H1 (cell line): ENCODE results near the gene BEAN1. TPM values are rescaled to one million over a fixed set of nuclear protein-coding genes. Genes with fewer than 3 reads are reported as not detected.

Source experiments
- KDM4A ChIP-seq: IDR thresholded peaks from one replicate; pipeline ENCODE4 v1.7.1; 2012; ENCODE audit warnings: low read depth, mild to moderate bottlenecking, moderate library complexity, low read length, inconsistent platforms; ENCODE audit not compliant: severe bottlenecking
- POLR2A ChIP-seq, 2 experiments: IDR thresholded peaks; 1 replicate in 1 of 2; 2 replicates in 1 of 2; pipeline ENCODE4 v1.6.1; 2011; ENCODE audit warnings: low read depth in 2 of 2, low read length in 2 of 2, mild to moderate bottlenecking in 2 of 2; ENCODE audit errors: control extremely low read depth in 1 of 2
- RBBP5 ChIP-seq: IDR thresholded peaks from 2 replicates; pipeline ENCODE4 v1.7.1; 2012; ENCODE audit warnings: low read depth, mild to moderate bottlenecking, inconsistent platforms, low read length, moderate library complexity, borderline replicate concordance
- RFX5 ChIP-seq: IDR thresholded peaks from 2 replicates; pipeline ENCODE4 v1.6.1; 2011; ENCODE audit warnings: low read depth, low read length, improper control_type of control experiment, borderline replicate concordance
- SUZ12 ChIP-seq: fragments of 200-600 bp; sonication (generic); IDR thresholded peaks from 2 replicates; pipeline ENCODE4 v1.6.1; 2012; ENCODE audit warnings: mild to moderate bottlenecking, inconsistent platforms, low read length, moderate library complexity, mixed read lengths
- polyA plus RNA-seq, 7 experiments: library from polyadenylated mRNA; depleted of rRNA in 3 of 7; stranded (reverse) in 5 of 7; unstranded in 2 of 7; fragments of >200 nt in 5 of 7; fragments of 200-250 nt in 2 of 7; gene quantifications; 1 replicate in 5 of 7; 2 replicates in 1 of 7; 4 replicates in 1 of 7; pipeline versions ENCODE4 v1.2.1 to v1.2.3, GENCODE V29; 2011 to 2013; ENCODE audit warnings: missing spikeins in 2 of 7, mixed read lengths in 2 of 7
- total RNA-seq: library from RNA; stranded (reverse); fragmentation: NEBNext Ultra II Directional; extraction: Animal tissue kit (Norgen Biotek cat#: 25700); gene quantifications from 2 replicates; pipeline ENCODE4 v1.2.1, GENCODE V29; 2021
- TF ChIP-seq, protein P1 (sequence below): IDR thresholded peaks from 2 replicates; pipeline ENCODE4 v1.6.1; 2012; ENCODE audit warnings: inconsistent platforms

The BEAN1 gene
- total and polyA plus RNA-seq, 2 of the 8 experiments (the other 6 are each of a cell fraction or from before 2014, with no cell fraction given) = 0.08 TPM; not detected in 1

GRCh38 chr16:66454751-66455150 lies 27.7 kb downstream of the BEAN1 start (continued):
- TF ChIP-seq, protein P1, sequence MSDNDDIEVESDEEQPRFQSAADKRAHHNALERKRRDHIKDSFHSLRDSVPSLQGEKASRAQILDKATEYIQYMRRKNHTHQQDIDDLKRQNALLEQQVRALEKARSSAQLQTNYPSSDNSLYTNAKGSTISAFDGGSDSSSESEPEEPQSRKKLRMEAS = no peak
- TF ChIP-seq KDM4A (no peak), SUZ12 (no peak), RBBP5 (no peak), POLR2A (IDR thresholded peaks at IDR 0.05; ENCODE audit: control extremely low read depth in 1 of 2, low read depth in 2 of 2, low read length in 2 of 2) (no peak), RFX5 (no peak)
